H9 (cell line): ENCODE data around the gene MBL2. TPM values are rescaled to one million over a fixed set of nuclear protein-coding genes. Genes with fewer than 3 reads are reported as not detected.

Source experiments
- DNase-seq: peaks from one replicate; pipeline ENCODE4 v3.0.0-alpha.2; 2017
- H2AFZ ChIP-seq: one replicate; pipeline ENCODE4 v1.6.1; 2013; ENCODE audit warnings: mild to moderate bottlenecking, low read length, control low read depth, moderate library complexity
- H2AK5ac ChIP-seq: 2 replicates; pipeline ENCODE4 v1.6.1; 2013; ENCODE audit warnings: low read length, control low read depth, mixed read lengths; ENCODE audit not compliant: insufficient read length
- H2BK120ac ChIP-seq: one replicate; pipeline ENCODE4 v1.6.1; 2013; ENCODE audit warnings: low read depth, mild to moderate bottlenecking, low read length, control low read depth, inconsistent platforms; ENCODE audit not compliant: poor library complexity, severe bottlenecking
- H2BK12ac ChIP-seq: 2 replicates; pipeline ENCODE4 v1.6.1; 2013; ENCODE audit warnings: low read length, control low read depth, mixed read lengths, low read depth; ENCODE audit not compliant: insufficient read length
- H2BK15ac ChIP-seq: 2 replicates; pipeline ENCODE4 v1.6.1; 2013; ENCODE audit warnings: low read depth, low read length, control low read depth
- H2BK20ac ChIP-seq: one replicate; pipeline ENCODE4 v1.6.1; 2013; ENCODE audit warnings: low read depth, mild to moderate bottlenecking, low read length, control low read depth, inconsistent platforms; ENCODE audit not compliant: poor library complexity, severe bottlenecking
- H2BK5ac ChIP-seq: 2 replicates; pipeline ENCODE4 v1.6.1; 2013; ENCODE audit warnings: low read length, control low read depth, mixed read lengths; ENCODE audit not compliant: insufficient read length
- H3K14ac ChIP-seq: 2 replicates; pipeline ENCODE4 v1.6.1; 2013; ENCODE audit warnings: low read length, control low read depth; ENCODE audit not compliant: insufficient read depth
- H3K18ac ChIP-seq: 2 replicates; pipeline ENCODE4 v1.6.1; 2013; ENCODE audit warnings: low read depth, mild to moderate bottlenecking, mixed read lengths, low read length, control low read depth; ENCODE audit not compliant: insufficient read length
- H3K23ac ChIP-seq: 2 replicates; pipeline ENCODE4 v1.6.1; 2013; ENCODE audit warnings: low read length, control low read depth, mixed read lengths, low read depth; ENCODE audit not compliant: insufficient read length
- H3K23me2 ChIP-seq: 2 replicates; pipeline ENCODE4 v1.6.1; 2013; ENCODE audit warnings: low read depth, mild to moderate bottlenecking, mixed read lengths, low read length, control low read depth; ENCODE audit not compliant: insufficient read length, poor library complexity, severe bottlenecking
- H3K27ac ChIP-seq: 2 replicates; pipeline ENCODE4 v1.5.1; 2013; ENCODE audit warnings: low read length, control low read depth, mixed read lengths, low read depth; ENCODE audit not compliant: insufficient read length
- H3K27me3 ChIP-seq: 2 replicates; pipeline ENCODE4 v1.6.1; 2013; ENCODE audit warnings: low read length, control low read depth, inconsistent platforms; ENCODE audit not compliant: insufficient read depth
- H3K4ac ChIP-seq: 2 replicates; pipeline ENCODE4 v1.6.1; 2013; ENCODE audit warnings: low read depth, mild to moderate bottlenecking, control low read depth, inconsistent platforms, low read length, moderate library complexity
- H3K4me1 ChIP-seq: 2 replicates; pipeline ENCODE4 v1.6.1; 2013; ENCODE audit warnings: low read length, control low read depth, inconsistent platforms; ENCODE audit not compliant: insufficient read depth
- H3K4me2 ChIP-seq: 2 replicates; pipeline ENCODE4 v1.6.1; 2013; ENCODE audit warnings: low read length, control low read depth, mixed read lengths; ENCODE audit not compliant: insufficient read length, insufficient read depth
- H3K56ac ChIP-seq: 2 replicates; pipeline ENCODE4 v1.6.1; 2013; ENCODE audit warnings: low read depth, mild to moderate bottlenecking, mixed read lengths, low read length, control low read depth; ENCODE audit not compliant: insufficient read length
- H3K79me1 ChIP-seq: 2 replicates; pipeline ENCODE4 v1.6.1; 2013; ENCODE audit warnings: low read depth, mild to moderate bottlenecking, moderate library complexity, low read length, control low read depth, inconsistent platforms; ENCODE audit not compliant: insufficient read depth, poor library complexity, severe bottlenecking
- H3K79me2 ChIP-seq: 2 replicates; pipeline ENCODE4 v1.6.1; 2013; ENCODE audit warnings: low read length, control low read depth, inconsistent platforms; ENCODE audit not compliant: insufficient read depth
- H3K9ac ChIP-seq: 2 replicates; pipeline ENCODE4 v1.6.1; 2013; ENCODE audit warnings: low read length, control low read depth, mixed read lengths; ENCODE audit not compliant: insufficient read length; ENCODE audit errors: extremely low read depth
- H3K9me3 ChIP-seq: one replicate; pipeline ENCODE4 v1.6.1; 2013; ENCODE audit warnings: low read depth, low read length, inconsistent platforms; ENCODE audit not compliant: control insufficient read depth
- H3T11ph ChIP-seq: one replicate; pipeline ENCODE4 v1.6.1; 2013; ENCODE audit warnings: mild to moderate bottlenecking, low read length, control low read depth, inconsistent platforms
- H4K20me1 ChIP-seq: one replicate; pipeline ENCODE4 v1.6.1; 2013; ENCODE audit not compliant: control insufficient read depth, insufficient read length, insufficient read depth
- H4K5ac ChIP-seq: 2 replicates; pipeline ENCODE4 v1.6.1; 2013; ENCODE audit warnings: low read depth, mild to moderate bottlenecking, mixed read lengths, low read length, control low read depth; ENCODE audit not compliant: insufficient read length
- H4K8ac ChIP-seq: replicated peaks from 2 replicates; pipeline ENCODE4 v1.6.1; 2013; ENCODE audit warnings: low read length, control low read depth, mixed read lengths, low read depth; ENCODE audit not compliant: insufficient read length
- H4K91ac ChIP-seq: 2 replicates; pipeline ENCODE4 v1.6.1; 2013; ENCODE audit warnings: low read depth, mild to moderate bottlenecking, moderate library complexity, mixed read lengths, low read length, control low read depth; ENCODE audit not compliant: insufficient read length
- H3K27ac Mint-ChIP-seq, 3 experiments: 2 replicates in 2 of 3; 3 replicates in 1 of 3; pipeline ENCODE4 v1.8.0; 2020 to 2021; ENCODE audit warnings: mixed read lengths in 3 of 3, mild to moderate bottlenecking in 1 of 3, moderate library complexity in 1 of 3
- H3K27me3 Mint-ChIP-seq: 2 replicates; pipeline ENCODE4 v1.8.0; 2021; ENCODE audit warnings: low read depth, mild to moderate bottlenecking, moderate library complexity, mixed read lengths
- H3K36me3 Mint-ChIP-seq, 3 experiments: 2 replicates in 2 of 3; 3 replicates in 1 of 3; pipeline ENCODE4 v1.8.0; 2020 to 2021; ENCODE audit warnings: low read depth in 3 of 3, mixed read lengths in 3 of 3; ENCODE audit not compliant: insufficient read depth in 1 of 3
- H3K4me1 Mint-ChIP-seq, 2 experiments: 2 replicates each; pipeline ENCODE4 v1.8.0; 2020; ENCODE audit warnings: mixed read lengths in 2 of 2
- H3K4me3 Mint-ChIP-seq, 2 experiments: 2 replicates in 1 of 2; 3 replicates in 1 of 2; pipeline ENCODE4 v1.8.0; 2020 to 2021; ENCODE audit warnings: mild to moderate bottlenecking in 2 of 2, mixed read lengths in 2 of 2, moderate library complexity in 1 of 2
- H3K9me3 Mint-ChIP-seq, 2 experiments: 2 replicates in 1 of 2; 3 replicates in 1 of 2; pipeline ENCODE4 v1.8.0; 2020; ENCODE audit warnings: mild to moderate bottlenecking in 2 of 2, mixed read lengths in 2 of 2, moderate library complexity in 1 of 2
- WGBS: extraction: QIAGEN DNeasy Blood & Tissue Kit; methylation state at CpG from one replicate; pipeline ENCODE4 v1.1.7; 2013; ENCODE audit warnings: missing lambda C conversion rate, low lambda C conversion rate, mixed read lengths; ENCODE audit not compliant: insufficient read length; ENCODE audit errors: extremely low coverage; 5-methylcytosine and 5-hydroxymethylcytosine counted together
- total RNA-seq: library from RNA; stranded (reverse); gene quantifications from 2 replicates; pipeline ENCODE4 v1.2.1, GENCODE V29; 2021
- TF ChIP-seq, protein P1 (sequence below): fragments of 200-600 bp; sonication (generic); conservative IDR thresholded peaks from 3 replicates; pipeline ENCODE4 v1.8.0; 2021; ENCODE audit warnings: antibody characterized with exemption, mild to moderate bottlenecking

The MBL2 gene
- total RNA-seq, 1 experiment from 2014 or later, result not detected

DNA sequence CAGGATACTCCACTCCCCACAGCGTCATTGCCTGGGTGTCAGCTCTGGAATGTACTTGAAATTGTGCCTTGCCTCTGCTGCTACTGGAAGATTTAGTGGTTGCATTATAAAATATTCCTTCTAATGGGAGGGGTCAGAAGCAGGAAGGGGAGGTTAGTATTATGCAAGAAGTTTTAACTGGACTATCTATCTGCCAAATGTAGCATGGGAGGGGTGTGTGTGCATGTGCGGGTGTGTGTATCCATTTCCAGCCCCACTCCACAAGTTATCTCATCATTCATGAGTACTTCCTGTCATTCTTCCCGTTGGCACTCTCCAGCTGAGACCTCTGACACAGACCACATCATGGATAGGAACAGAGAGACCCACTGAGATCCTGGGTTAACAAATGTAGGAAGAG, 13.4 kb downstream of the MBL2 start:
- Histone ChIP-seq H4K91ac (no peak overlapping the region), H3K27me3 (no peaks in the 10 kb centered on the region), H3K23ac (no peak overlapping the region), H4K20me1 (no peaks in the 10 kb centered on the region), H2BK15ac (no peak overlapping the region), H3K4ac (no peak overlapping the region), H2BK5ac (no peak overlapping the region), H3K79me2 (no peaks in the 10 kb centered on the region), H2BK12ac (no peak overlapping the region), H3K79me1 (no peaks in the 10 kb centered on the region), H2AK5ac (no peak overlapping the region), H3K4me2 (no peak overlapping the region), H3K27ac (no peak overlapping the region), H3K23me2 (no peaks in the 10 kb centered on the region), H2BK20ac (no peak overlapping the region), H3K9me3 (no peaks in the 10 kb centered on the region), H4K8ac (no peak overlapping the region), H3K9ac (no peak overlapping the region), H3K4me1 (no peaks in the 10 kb centered on the region), H3K14ac (no peak overlapping the region), H2AFZ (no peak overlapping the region), H2BK120ac (no peak overlapping the region), H3T11ph (no peak overlapping the region), H3K18ac (no peak overlapping the region), H3K56ac (no peak overlapping the region), H4K5ac (no peak overlapping the region)
- TF ChIP-seq, protein P1, sequence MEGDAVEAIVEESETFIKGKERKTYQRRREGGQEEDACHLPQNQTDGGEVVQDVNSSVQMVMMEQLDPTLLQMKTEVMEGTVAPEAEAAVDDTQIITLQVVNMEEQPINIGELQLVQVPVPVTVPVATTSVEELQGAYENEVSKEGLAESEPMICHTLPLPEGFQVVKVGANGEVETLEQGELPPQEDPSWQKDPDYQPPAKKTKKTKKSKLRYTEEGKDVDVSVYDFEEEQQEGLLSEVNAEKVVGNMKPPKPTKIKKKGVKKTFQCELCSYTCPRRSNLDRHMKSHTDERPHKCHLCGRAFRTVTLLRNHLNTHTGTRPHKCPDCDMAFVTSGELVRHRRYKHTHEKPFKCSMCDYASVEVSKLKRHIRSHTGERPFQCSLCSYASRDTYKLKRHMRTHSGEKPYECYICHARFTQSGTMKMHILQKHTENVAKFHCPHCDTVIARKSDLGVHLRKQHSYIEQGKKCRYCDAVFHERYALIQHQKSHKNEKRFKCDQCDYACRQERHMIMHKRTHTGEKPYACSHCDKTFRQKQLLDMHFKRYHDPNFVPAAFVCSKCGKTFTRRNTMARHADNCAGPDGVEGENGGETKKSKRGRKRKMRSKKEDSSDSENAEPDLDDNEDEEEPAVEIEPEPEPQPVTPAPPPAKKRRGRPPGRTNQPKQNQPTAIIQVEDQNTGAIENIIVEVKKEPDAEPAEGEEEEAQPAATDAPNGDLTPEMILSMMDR, result no peak
- DNase-seq, result no peak
- Mint-ChIP-seq H3K36me3 (no peaks in the 10 kb centered on the region; a peak in 1 of 7 replicates), H3K9me3 (peaks cover 0 to 3% of the 10 kb centered on the region in 2 experiments; a peak in 1 of 5 replicates), H3K4me1 (no peaks in the 10 kb centered on the region), H3K27ac (no peak overlapping the region), H3K27me3 (no peaks in the 10 kb centered on the region; the same call in 1 of the 2 replicates), H3K4me3 (no peak overlapping the region)
- no CpG with 5 or more reads among the region's 3 CpGs for WGBS
